Spleen (tissue), 11 donors: ENCODE measurements around the gene ATG7. TPM values are rescaled to one million over a fixed set of nuclear protein-coding genes. Genes with fewer than 3 reads are reported as not detected.

Source experiments
- DNase-seq: peaks from one replicate; pipeline ENCODE4 v3.0.0-alpha.2; 2020
- H3K27ac ChIP-seq, 8 donors: fragments of 200-600 bp; sonication (generic) in 7 of 8; 1 replicate in 4 of 8; 2 replicates in 4 of 8; pipeline versions ENCODE4 v1.5.0 to v1.8.0; 2016 to 2021; ENCODE audit warnings: inconsistent platforms in 4 of 8, mild to moderate bottlenecking in 4 of 8, moderate library complexity in 1 of 8
- H3K27me3 ChIP-seq, 7 donors: fragments of 200-600 bp; sonication (generic) in 6 of 7; replicated peaks in 1 of 7; 1 replicate in 4 of 7; 2 replicates in 3 of 7; pipeline versions ENCODE4 v1.5.0 to v1.8.0; 2016 to 2021; ENCODE audit warnings: inconsistent platforms in 3 of 7, mild to moderate bottlenecking in 1 of 7
- H3K36me3 ChIP-seq, 6 donors: fragments of 200-600 bp; sonication (generic) in 5 of 6; 1 replicate in 4 of 6; 2 replicates in 2 of 6; pipeline versions ENCODE4 v1.5.0 to v1.8.0; 2016 to 2021; ENCODE audit warnings: inconsistent platforms in 2 of 6
- H3K4me1 ChIP-seq, 6 donors: fragments of 200-600 bp; sonication (generic) in 5 of 6; 1 replicate in 3 of 6; 2 replicates in 3 of 6; pipeline versions ENCODE4 v1.5.0 to v1.8.0; 2016 to 2021; ENCODE audit warnings: inconsistent platforms in 3 of 6
- H3K4me3 ChIP-seq, 8 donors: fragments of 200-600 bp; sonication (generic) in 7 of 8; 1 replicate in 4 of 8; 2 replicates in 4 of 8; pipeline versions ENCODE4 v1.5.0 to v1.8.0; 2016 to 2021; ENCODE audit warnings: inconsistent platforms in 4 of 8, mild to moderate bottlenecking in 4 of 8, moderate library complexity in 2 of 8
- H3K9me3 ChIP-seq, 8 donors: fragments of 200-600 bp; sonication (generic) in 7 of 8; 1 replicate in 4 of 8; 2 replicates in 4 of 8; pipeline versions ENCODE4 v1.5.0 to v1.8.0; 2016 to 2021; ENCODE audit warnings: inconsistent platforms in 4 of 8
- CTCF ChIP-seq, 11 experiments: fragments of 200-600 bp in 7 of 11; fragments of 450-650 bp in 4 of 11; sonication (generic) in 4 of 11; IDR thresholded peaks in 8 of 11; conservative IDR thresholded peaks in 3 of 11; 1 replicate in 7 of 11; 2 replicates in 4 of 11; pipeline versions ENCODE4 v1.4.0 to v1.8.0; 2016 to 2021; ENCODE audit warnings: antibody characterized with exemption in 11 of 11, inconsistent platforms in 4 of 11, mild to moderate bottlenecking in 1 of 11
- POLR2A ChIP-seq, 3 donors: fragments of 450-650 bp; IDR thresholded peaks; one replicate each; pipeline ENCODE4 v1.5.1; 2017; ENCODE audit warnings: antibody characterized with exemption in 3 of 3, mild to moderate bottlenecking in 1 of 3
- POLR2AphosphoS5 ChIP-seq, 3 donors: sonication (generic); formaldehyde crosslinking; IDR thresholded peaks; one replicate each; pipeline ENCODE4 v1.5.1; 2017; ENCODE audit warnings: antibody characterized with exemption in 3 of 3
- WGBS, 5 donors: extraction: QIAGEN DNeasy Blood & Tissue Kit in 3 of 5; methylation state at CpG; one replicate each; pipeline versions ENCODE4 v1.1.5 to v1.1.7; 2013 to 2018; 5-methylcytosine and 5-hydroxymethylcytosine counted together
- intact Hi-C: fragments of 100-400 bp; cut with DNase I; formaldehyde crosslinking; loops from one replicate; pipeline ENCODE4 v1.15.0; 2023; ENCODE audit warnings: low total_unique reads
- polyA plus RNA-seq, 3 donors: library from polyadenylated mRNA; stranded (reverse); fragments of 200-250 nt; gene quantifications; one replicate each; pipeline ENCODE4 v1.2.1, GENCODE V29; 2013
- total RNA-seq, 7 donors: library from RNA; depleted of rRNA in 3 of 7; stranded (reverse); fragments of >200 nt in 3 of 7; fragmentation: NEBNext Ultra II Directional in 4 of 7; extraction: Animal tissue kit (Norgen Biotek cat#: 25700) in 4 of 7; gene quantifications; one replicate each; pipeline versions ENCODE4 v1.1.0 to v1.2.1, GENCODE V29; 2016 to 2021
- donor health status: healthy with polysubstance abuse.
- donor health status: DM: no; HTN: no; CAD: no; lungs with moderate emphysema.
- donor health status: DM: no; HTN: no; CAD: no.
- donor health status: Bipolar disorder and iron deficiency.
- donor health status: healthy.
- donor health status: DM: no; HTN: no; CAD: no.
- donor health status: DM: yes; HTN: yes; CAD: no.

Gene ATG7
- total and polyA plus RNA-seq, 10 donors: 7.5 to 114 (median 77.1) TPM

- intact Hi-C loops: no loop called here
- Histone ChIP-seq H3K27ac (no peak overlapping the region), H3K9me3 (no peaks in the 10 kb centered on the region), H3K27me3 (no peaks in the 10 kb centered on the region), H3K4me3 (no peak overlapping the region), H3K4me1 (peaks cover 0 to 58% (median 26%) of the 10 kb centered on the region in 6 donors), H3K36me3 (peaks cover 0 to 99% (median 34%) of the 10 kb centered on the region in 6 donors)
- TF ChIP-seq CTCF (IDR thresholded peaks at IDR 0.05 in 8 of 11, conservative IDR thresholded peaks at IDR 0.05 in 3 of 11) (no peak), POLR2AphosphoS5 (IDR thresholded peaks at IDR 0.05) (peak in 1 of 3 donors; percentile 56)
- WGBS, 5 donors: 88 to 96% (median 90%) methylated on average over 14 to 19 of the region's 19 CpGs
- DNase-seq: peak; percentile 61
Measured at GRCh38 chr3:11564577-11565001, 292.4 kb downstream of the ATG7 start.

GRCh38 chr3:11565072-11565471 is 292.9 kb downstream of the ATG7 start:
- Histone ChIP-seq H3K9me3 (no peaks in the 10 kb centered on the region), H3K4me1 (peaks cover 0 to 55% (median 25%) of the 10 kb centered on the region in 6 donors), H3K27ac (no peak overlapping the region), H3K27me3 (no peaks in the 10 kb centered on the region), H3K36me3 (peaks cover 0 to 96% (median 34%) of the 10 kb centered on the region in 6 donors), H3K4me3 (no peak overlapping the region)
- WGBS, 5 donors: 92 to 94% (median 93%) methylated on average over 12 to 16 of the region's 16 CpGs
- DNase-seq: peak; percentile 59
- TF ChIP-seq POLR2A (IDR thresholded peaks at IDR 0.05): no peak
- TF ChIP-seq POLR2AphosphoS5 (IDR thresholded peaks at IDR 0.05): no peak
- TF ChIP-seq CTCF (IDR thresholded peaks at IDR 0.05 in 8 of 11, conservative IDR thresholded peaks at IDR 0.05 in 3 of 11): no peak
- intact Hi-C loops: no loop called here

GRCh38 chr3:11565492-11565891 is 293.3 kb downstream of the ATG7 start:
- WGBS, 5 donors: 87 to 98% (median 96%) methylated on average over 12 of the region's 12 CpGs
- Histone ChIP-seq H3K4me1 (peaks cover 0 to 55% (median 23%) of the 10 kb centered on the region in 6 donors), H3K4me3 (no peak overlapping the region), H3K27me3 (no peaks in the 10 kb centered on the region), H3K9me3 (no peaks in the 10 kb centered on the region), H3K36me3 (peaks cover 0 to 95% (median 34%) of the 10 kb centered on the region in 6 donors), H3K27ac (no peak overlapping the region)
- TF ChIP-seq POLR2A (IDR thresholded peaks at IDR 0.05) (no peak), POLR2AphosphoS5 (IDR thresholded peaks at IDR 0.05) (peak; percentile 6 to 46 (median 6)), CTCF (IDR thresholded peaks at IDR 0.05 in 8 of 11, conservative IDR thresholded peaks at IDR 0.05 in 3 of 11) (no peak)
- intact Hi-C loops: no loop called here
- no peak for DNase-seq

- Histone ChIP-seq H3K4me1 (peaks cover 0 to 55% (median 24%) of the 10 kb centered on the region in 6 donors), H3K36me3 (peaks cover 0 to 90% (median 33%) of the 10 kb centered on the region in 6 donors), H3K4me3 (no peak overlapping the region), H3K9me3 (no peaks in the 10 kb centered on the region), H3K27ac (no peak overlapping the region), H3K27me3 (no peaks in the 10 kb centered on the region)
- intact Hi-C loops: no loop called here
- no peak for DNase-seq
- WGBS, 5 donors: 94 to 98% (median 97%) methylated on average over 9 of the region's 9 CpGs
- no peak for TF ChIP-seq POLR2AphosphoS5 (IDR thresholded peaks at IDR 0.05)
- TF ChIP-seq CTCF (IDR thresholded peaks at IDR 0.05 in 8 of 11, conservative IDR thresholded peaks at IDR 0.05 in 3 of 11): no peak
- TF ChIP-seq POLR2A (IDR thresholded peaks at IDR 0.05): no peak
Measured at GRCh38 chr3:11565932-11566331, 293.7 kb downstream of the ATG7 start.
